Measurements from ENCODE around the gene IQGAP2.

DNA sequence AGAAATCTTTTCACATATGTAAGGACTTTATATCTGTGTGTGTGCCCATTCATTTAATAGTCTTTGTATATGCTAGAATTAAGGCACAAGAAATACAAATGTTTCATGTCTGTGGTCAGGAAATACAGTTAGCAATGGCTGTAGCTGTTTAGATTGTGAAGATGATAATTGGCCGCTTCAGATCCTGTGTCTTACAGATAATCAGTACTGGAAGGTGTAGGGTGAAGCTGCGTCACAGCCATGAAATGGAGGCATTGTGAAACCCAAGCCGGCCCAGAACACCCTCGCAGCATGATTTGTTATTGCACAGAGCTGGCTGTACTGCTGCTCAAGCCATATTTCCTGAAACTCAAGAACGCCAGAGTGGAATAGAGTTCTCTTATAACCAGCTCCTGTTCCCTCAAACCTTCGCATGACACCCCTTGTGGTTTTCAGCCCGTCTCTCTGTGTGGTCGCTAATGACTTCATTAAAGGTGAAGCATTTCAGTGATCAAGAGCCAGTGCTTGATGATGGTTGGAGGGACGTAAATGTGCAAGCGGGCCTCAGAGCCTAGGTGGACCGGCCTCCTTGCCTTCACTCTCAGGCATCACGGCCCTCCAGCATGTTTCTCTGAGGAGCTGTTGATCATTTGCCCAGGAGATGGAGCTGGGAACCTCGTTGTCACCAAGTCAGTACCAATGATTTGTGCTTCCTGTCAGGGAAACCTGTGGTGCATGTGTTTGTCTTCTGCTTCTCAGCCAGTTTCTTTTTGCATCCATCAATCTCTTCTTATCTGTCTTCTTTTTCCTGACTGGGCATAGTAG lies 140.0 kb downstream of the IQGAP2 start:
- TF ChIP-seq, protein P1, sequence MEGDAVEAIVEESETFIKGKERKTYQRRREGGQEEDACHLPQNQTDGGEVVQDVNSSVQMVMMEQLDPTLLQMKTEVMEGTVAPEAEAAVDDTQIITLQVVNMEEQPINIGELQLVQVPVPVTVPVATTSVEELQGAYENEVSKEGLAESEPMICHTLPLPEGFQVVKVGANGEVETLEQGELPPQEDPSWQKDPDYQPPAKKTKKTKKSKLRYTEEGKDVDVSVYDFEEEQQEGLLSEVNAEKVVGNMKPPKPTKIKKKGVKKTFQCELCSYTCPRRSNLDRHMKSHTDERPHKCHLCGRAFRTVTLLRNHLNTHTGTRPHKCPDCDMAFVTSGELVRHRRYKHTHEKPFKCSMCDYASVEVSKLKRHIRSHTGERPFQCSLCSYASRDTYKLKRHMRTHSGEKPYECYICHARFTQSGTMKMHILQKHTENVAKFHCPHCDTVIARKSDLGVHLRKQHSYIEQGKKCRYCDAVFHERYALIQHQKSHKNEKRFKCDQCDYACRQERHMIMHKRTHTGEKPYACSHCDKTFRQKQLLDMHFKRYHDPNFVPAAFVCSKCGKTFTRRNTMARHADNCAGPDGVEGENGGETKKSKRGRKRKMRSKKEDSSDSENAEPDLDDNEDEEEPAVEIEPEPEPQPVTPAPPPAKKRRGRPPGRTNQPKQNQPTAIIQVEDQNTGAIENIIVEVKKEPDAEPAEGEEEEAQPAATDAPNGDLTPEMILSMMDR (IDR thresholded peaks at IDR 0.05), result no peak
- TF ChIP-seq SIN3A (IDR thresholded peaks at IDR 0.05; ENCODE audit: borderline replicate concordance, insufficient read depth, low read depth, low read length) (no peak), POLR2AphosphoS5 (IDR thresholded peaks at IDR 0.05; ENCODE audit: low read depth, low read length) (no peak), TCF7L2 (IDR thresholded peaks at IDR 0.05; ENCODE audit: low read depth, low read length) (no peak)
